Smooth muscle cell of the umbilical artery (primary cell): ENCODE measurements around the gene EMID1. TPM values are rescaled to one million over a fixed set of nuclear protein-coding genes. Genes with fewer than 3 reads are reported as not detected.

Experiments
- total RNA-seq: library from RNA; depleted of rRNA; stranded (reverse); fragments of >200 nt; gene quantifications from 2 replicates; pipeline ENCODE4 v1.2.3, GENCODE V29; 2014

Gene EMID1
- total RNA-seq, result not detected in 2 replicates

DNA sequence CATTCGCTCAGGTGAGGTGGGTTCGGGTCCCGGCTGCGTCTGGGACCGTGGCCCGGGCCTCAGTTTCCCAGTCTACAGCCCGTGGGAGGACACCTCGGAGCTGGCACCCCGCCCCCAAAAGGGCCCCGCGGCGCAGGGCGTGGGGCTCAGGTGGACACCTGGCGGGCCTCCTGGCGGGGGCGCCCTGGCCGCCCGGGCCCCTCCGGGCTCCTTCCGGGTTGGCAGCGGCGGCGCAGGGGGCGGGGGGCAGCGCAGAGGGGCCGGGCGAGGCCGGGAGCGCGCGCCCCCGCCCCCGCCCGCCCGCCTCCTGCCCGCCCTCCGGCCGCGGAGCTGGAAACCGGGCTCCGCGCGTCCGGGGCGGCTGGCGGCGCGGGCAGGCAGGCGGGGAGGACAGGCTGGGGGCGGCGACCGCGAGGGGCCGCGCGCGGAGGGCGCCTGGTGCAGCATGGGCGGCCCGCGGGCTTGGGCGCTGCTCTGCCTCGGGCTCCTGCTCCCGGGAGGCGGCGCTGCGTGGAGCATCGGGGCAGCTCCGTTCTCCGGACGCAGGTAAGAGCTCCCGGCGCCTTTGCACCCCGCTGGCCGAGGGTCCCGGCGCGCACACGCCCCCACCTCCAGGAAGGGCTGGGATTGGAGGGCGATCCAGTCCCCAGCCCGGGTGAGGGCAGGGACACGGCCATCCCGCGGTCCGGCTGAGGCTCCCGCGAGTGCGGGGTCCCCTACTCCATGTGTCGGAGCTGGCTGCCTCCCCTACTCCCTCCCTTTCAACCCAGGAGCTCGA lies at the start of gene EMID1:
TSS of gene EMID1 (plus strand) at position 303 of the 778 bp plus-strand sequence. CDS start at position 446, 143 bp downstream.

DNA sequence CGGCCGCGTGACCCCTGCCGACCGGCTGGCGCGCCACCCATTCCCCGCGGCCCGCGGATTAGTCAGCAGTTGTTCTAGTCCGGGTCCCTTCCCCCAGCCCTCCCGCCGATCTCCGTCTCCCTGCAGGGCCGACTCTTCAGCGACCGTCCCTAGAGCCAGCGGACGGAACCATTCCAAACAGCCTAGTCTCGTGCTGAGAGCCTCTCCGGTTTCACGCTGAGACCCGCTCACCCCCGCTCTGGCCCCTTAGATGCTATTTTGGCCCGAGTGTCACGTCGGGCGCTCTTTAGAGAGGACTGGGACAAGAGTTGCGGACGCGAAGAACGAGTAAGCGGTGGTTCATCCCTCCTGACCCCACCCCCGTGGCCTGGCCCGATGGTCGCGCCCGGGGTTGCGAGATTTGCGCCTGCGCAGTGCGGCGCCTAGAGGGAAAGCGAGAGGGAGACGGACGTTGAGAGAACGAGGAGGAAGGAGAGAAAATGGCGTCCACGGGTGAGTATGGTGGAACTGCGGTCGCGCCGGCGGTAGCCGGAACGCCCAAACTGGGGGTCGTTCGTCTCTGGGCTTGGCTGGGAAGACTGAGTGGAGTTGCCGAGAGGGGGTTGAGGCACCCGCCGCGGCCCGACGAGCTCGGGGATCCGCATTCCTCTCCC lies 62.3 kb downstream of the EMID1 start, which contains the start of the genes EWSR1 and RHBDD3:
TSS of gene EWSR1 (plus strand) at position 411 of the 653 bp plus-strand sequence. CDS start at position 480, 69 bp downstream.
TSS of gene RHBDD3 (minus strand) at position 124 of the 653 bp plus-strand sequence. CDS start 2,355 bp downstream, outside the sequence.

DNA sequence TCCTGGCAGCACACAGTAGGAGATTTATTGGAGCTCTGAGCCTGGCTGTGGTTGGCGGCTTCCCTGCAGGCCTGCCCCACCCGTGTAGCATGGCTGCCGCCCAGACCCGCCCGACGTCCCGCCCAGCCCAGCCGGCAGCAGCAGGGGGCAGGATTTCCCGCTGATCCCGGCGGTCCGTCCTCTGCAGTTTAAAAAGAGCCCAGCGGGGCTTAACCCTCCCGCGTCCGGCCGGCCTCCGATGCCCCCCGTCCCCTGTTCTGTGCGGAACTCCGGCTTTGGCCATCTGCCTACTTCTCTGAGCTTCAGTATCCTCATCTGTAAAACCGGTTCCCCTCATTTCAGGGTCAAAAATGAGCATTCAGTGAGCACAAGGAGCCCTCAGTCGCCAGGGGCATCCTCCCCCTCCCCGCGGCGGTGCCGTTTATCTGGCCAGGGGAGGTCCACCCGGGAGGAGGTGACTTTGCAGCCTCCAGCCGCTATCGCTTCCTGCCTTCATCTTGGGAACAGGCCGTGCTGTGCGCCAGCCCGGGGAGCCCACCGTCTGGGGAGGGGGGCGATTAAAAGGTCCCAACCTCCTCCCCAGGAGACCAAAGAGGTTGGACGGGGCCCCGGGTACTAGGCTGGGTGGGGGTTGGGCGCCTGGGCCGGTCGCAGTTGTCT lies 100.6 kb downstream of the EMID1 start, which contains the start of gene GAS2L1:
TSS of gene GAS2L1 (plus strand) at position 476 of the 660 bp plus-strand sequence. CDS start 1,456 bp downstream, outside the sequence.

Other genes with a start within 250 kb of the EMID1 start
- gene C22orf31, start 144.1 kb upstream of the EMID1 start, total RNA-seq, result not detected in 2 replicates
- gene KREMEN1, start 132.9 kb upstream of the EMID1 start, total RNA-seq, result 3.4 and 4.2 TPM in 2 replicates
- 17.2 and 27.6 TPM in 2 replicates for gene RHBDD3, start 62.1 kb downstream of the EMID1 start, total RNA-seq
- 95.6 and 150 TPM in 2 replicates for gene EWSR1, start 62.4 kb downstream of the EMID1 start, total RNA-seq
- gene GAS2L1, start 100.8 kb downstream of the EMID1 start, total RNA-seq, result 7.4 and 17.1 TPM in 2 replicates
- not detected in 2 replicates for gene RASL10A, start 109.8 kb downstream of the EMID1 start, total RNA-seq
- 49.6 and 85.1 TPM in 2 replicates for gene AP1B1, start 182.7 kb downstream of the EMID1 start, total RNA-seq
- gene RFPL1, start 232.7 kb downstream of the EMID1 start, total RNA-seq, result not detected in 2 replicates